ENCODE results near the gene DUOXA2. TPM values are rescaled to one million over a fixed set of nuclear protein-coding genes. Genes with fewer than 3 reads are reported as not detected.

DUOXA2 gene
- total RNA-seq, 4 donors from 2014 or later: not detected

GRCh38 chr15:45128971-45129639 lies 15.0 kb downstream of the DUOXA2 start:
- ATAC-seq (ENCODE audit: low FRiP score): peak; percentile 22
- TF ChIP-seq CTCF (IDR thresholded peaks at IDR 0.05): no peak
- no peak for DNase-seq (ENCODE audit: low spot score)

DNA sequence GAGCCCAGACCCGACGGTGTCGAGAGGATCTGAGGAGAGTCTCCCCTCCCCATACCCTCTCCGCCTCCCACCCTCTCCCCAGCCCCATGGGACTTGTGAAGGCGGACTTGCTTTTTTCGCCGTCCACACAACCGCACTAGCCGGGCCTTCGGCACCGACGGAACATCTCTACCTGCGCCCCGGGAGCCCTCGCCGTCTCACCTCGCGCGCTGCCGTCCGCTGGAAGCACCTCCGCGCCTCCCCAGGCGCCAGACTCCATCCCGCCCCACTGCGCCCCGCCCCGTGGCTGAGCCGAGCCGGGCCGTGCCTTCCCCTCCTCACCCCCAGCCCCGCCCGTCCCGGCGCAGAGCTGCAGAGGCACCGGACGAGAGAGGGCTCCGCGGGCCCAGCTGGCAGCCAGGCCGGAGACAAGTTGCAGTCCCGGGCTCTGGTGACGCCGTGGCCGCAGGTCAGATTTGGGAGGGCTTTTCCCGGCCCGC lies 15.6 kb downstream of the DUOXA2 start, which contains the start of the genes DUOX1 and DUOXA1:
Gene DUOX1, plus strand, starts transcription at position 344 of the 479 bp plus-strand sequence. CDS start 1,973 bp downstream, outside the sequence.
Gene DUOXA1, minus strand, starts transcription at position 229 of the 479 bp plus-strand sequence. CDS start 6,865 bp downstream, outside the sequence.
- ATAC-seq (ENCODE audit: low FRiP score): peak; percentile 50
- no peak for DNase-seq (ENCODE audit: low spot score)
- TF ChIP-seq CTCF (IDR thresholded peaks at IDR 0.05): no peak

DNA sequence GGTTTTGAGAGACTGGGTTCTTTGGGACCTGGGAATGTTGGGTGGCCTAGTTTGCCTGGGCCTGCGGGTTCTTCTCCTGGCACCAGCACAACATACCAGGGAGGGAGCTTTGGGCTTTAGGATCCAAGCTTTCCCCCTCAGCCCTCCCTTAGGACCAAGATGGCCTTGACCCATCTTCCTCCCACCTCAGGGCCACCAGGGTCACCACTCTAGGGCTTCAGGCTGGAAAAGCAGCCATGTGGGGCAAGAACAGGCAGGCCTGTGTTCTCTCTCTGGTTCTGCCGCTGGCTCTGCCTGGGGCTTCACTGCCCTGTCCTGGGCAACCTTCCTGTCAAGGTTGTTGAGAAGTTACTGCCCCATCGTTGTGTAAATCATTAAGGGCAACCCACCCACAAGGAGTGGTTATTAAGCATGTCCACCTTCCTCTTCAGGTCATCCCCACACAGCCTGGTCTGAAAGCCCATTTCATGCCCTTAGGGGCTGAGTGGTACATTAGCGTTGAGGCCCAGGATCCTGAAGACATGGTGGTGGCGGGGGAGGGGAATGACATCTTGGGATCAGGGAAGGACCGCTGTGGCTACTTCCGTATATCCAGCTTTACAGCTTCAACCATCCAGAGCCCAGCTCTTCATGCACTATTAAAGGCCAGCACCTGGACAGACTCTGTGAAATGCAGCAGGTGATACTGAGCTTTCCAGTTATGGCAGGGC lies 16.3 kb downstream of the DUOXA2 start:
- no peak for DNase-seq (ENCODE audit: low spot score)
- TF ChIP-seq CTCF (IDR thresholded peaks at IDR 0.05): no peak
- ATAC-seq (ENCODE audit: low FRiP score): no peak

DNA sequence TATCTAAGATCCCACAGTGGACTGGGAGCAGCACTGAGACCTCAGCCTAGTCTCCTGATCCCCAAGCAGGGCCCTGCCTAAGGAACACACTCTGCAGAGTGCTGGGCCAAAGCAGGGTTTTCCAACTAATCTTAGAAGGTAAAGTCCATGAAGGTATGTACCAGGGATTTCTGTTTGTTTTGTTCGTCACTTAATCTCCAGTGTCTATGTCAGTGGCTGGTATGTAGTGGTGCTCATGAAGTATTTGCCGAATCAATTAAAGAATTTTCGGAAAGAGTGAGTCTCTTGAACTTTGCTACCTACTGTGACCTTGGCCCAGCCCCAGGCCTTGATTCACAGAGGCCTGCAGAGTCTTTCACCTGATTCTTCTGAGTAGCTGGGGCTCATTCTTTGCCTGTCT lies 17.4 kb downstream of the DUOXA2 start:
- ATAC-seq (ENCODE audit: low FRiP score) (no peak), DNase-seq (ENCODE audit: low spot score) (no peak)
- no peak for TF ChIP-seq CTCF (IDR thresholded peaks at IDR 0.05)

DNA sequence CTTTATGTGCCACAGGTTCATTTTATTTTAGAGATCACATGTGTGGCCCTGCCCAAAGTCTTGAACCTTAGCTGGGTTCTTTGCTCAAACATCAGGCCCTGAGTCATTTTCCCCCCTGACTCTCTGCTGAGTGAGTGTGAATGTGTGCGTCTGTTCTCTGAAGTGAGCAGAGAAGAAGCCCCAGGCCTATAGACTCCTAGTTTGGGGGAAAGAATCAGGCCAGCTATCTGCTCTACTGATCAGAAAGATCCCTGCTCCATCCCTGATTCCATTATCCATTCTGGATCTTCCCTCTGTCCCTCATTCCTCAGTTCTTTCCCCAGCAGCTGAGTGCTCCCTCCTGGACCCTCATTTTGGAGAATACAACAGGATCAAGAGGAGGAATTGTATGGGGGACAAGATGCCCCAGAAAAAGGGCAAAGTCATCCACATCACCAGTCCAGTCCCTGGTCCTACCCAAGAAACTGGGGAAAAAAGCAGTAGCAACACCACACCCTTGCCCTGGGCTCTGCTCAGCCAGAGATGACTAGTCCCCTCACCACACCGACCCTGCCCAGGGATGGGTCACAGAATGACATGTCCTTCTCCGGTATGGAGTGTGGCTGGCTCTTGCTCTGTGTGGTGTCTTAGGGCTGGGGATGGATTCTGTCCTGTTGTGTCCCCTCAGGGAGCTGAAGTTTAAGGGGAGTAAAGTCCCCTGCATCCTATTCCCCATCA lies 18.9 kb downstream of the DUOXA2 start:
- ATAC-seq (ENCODE audit: low FRiP score) (no peak), DNase-seq (ENCODE audit: low spot score) (no peak)
- TF ChIP-seq CTCF (IDR thresholded peaks at IDR 0.05): no peak

DNA sequence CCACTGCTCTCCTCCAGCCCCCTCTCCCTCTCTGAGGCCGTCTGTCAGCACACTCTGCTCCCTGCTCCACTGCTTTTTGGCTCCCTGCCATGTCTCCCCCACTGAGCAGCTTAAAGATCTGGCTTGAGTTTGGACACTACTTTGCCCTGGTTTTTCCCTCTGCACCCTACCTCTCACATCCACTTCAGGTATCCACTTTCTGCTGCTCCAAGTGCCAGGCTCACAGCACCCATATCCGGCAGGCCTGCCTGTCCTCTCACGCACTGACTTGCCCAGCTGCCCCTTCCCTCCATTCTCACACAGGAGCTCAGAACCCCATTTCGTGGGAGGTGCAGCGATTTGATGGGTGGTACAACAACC lies 19.4 kb downstream of the DUOXA2 start:
- DNase-seq (ENCODE audit: low spot score): no peak

More for the DNA sequence above, 19.4 kb downstream of the DUOXA2 start:
- TF ChIP-seq CTCF (IDR thresholded peaks at IDR 0.05): no peak
- no peak for ATAC-seq (ENCODE audit: low FRiP score)
